PC-9 (cell line): Measurements from ENCODE around the gene IQCM.

Experiments
- EZH2 ChIP-seq: fragments of 200-600 bp; sonication (generic); IDR thresholded peaks from 2 replicates; pipeline ENCODE4 v1.8.0; 2017; ENCODE audit warnings: antibody characterized with exemption, low read depth
- TF ChIP-seq, protein P1 (sequence below): fragments of 200-600 bp; sonication (generic); conservative IDR thresholded peaks from 2 replicates; pipeline ENCODE4 v1.6.1; 2017; ENCODE audit warnings: mixed run types, antibody characterized with exemption, mild to moderate bottlenecking, moderate library complexity

DNA sequence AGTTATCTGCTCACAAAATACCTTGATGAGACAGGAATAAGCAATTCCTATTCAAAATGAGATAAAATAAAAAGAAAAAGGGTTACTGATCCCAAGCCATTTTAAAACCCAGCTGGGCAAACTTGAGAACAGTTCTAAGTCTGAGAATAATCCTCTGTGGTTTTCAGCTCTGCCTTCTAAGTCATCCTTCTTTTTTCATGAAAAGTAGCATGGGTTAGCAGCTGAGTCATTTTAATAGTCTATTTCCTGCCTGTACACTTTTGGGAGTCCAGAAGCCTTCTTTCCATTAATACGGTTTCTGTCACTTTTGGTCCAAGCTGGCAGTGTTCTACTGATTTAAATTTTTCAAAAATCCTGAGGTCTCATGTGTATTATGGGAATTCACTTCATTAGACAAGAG lies 374.3 kb downstream of the IQCM start:
- TF ChIP-seq, protein P1, sequence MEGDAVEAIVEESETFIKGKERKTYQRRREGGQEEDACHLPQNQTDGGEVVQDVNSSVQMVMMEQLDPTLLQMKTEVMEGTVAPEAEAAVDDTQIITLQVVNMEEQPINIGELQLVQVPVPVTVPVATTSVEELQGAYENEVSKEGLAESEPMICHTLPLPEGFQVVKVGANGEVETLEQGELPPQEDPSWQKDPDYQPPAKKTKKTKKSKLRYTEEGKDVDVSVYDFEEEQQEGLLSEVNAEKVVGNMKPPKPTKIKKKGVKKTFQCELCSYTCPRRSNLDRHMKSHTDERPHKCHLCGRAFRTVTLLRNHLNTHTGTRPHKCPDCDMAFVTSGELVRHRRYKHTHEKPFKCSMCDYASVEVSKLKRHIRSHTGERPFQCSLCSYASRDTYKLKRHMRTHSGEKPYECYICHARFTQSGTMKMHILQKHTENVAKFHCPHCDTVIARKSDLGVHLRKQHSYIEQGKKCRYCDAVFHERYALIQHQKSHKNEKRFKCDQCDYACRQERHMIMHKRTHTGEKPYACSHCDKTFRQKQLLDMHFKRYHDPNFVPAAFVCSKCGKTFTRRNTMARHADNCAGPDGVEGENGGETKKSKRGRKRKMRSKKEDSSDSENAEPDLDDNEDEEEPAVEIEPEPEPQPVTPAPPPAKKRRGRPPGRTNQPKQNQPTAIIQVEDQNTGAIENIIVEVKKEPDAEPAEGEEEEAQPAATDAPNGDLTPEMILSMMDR, result no peak
- TF ChIP-seq EZH2, result no peak
